DOHH2 (cell line): ENCODE data around the gene ENTPD7.

Experiments
- H3F3A ChIP-seq: fragments of 200-600 bp; sonication (generic), shearing (Covaris generic); 2 replicates; pipeline ENCODE4 v1.6.0; 2016; ENCODE audit warnings: antibody characterized with exemption, mild to moderate bottlenecking; ENCODE audit not compliant: control insufficient read depth, insufficient read depth
- H3K27ac ChIP-seq: fragments of 200-600 bp; sonication (generic); 2 replicates; pipeline ENCODE4 v1.5.1; 2014; ENCODE audit warnings: low read depth, mild to moderate bottlenecking, low read length, moderate library complexity
- H3K27me3 ChIP-seq: fragments of 200-600 bp; sonication (generic); 2 replicates; pipeline ENCODE4 v1.6.1; 2014; ENCODE audit warnings: mild to moderate bottlenecking, low read length, mixed read lengths; ENCODE audit not compliant: control insufficient read depth
- H3K36me3 ChIP-seq: fragments of 200-600 bp; sonication (generic); 2 replicates; pipeline ENCODE4 v1.6.1; 2014; ENCODE audit warnings: mild to moderate bottlenecking, low read length, moderate library complexity, mixed read lengths; ENCODE audit not compliant: control insufficient read depth
- H3K4me1 ChIP-seq: fragments of 200-600 bp; sonication (generic); 2 replicates; pipeline ENCODE4 v1.6.1; 2014; ENCODE audit warnings: mild to moderate bottlenecking, low read length, mixed read lengths; ENCODE audit not compliant: control insufficient read depth
- H3K4me2 ChIP-seq: fragments of 200-600 bp; sonication (generic); 2 replicates; pipeline ENCODE4 v1.6.0; 2014; ENCODE audit warnings: mild to moderate bottlenecking, low read length, moderate library complexity
- H3K4me3 ChIP-seq: fragments of 200-600 bp; sonication (generic); 2 replicates; pipeline ENCODE4 v1.5.1; 2014; ENCODE audit warnings: mild to moderate bottlenecking, low read length, mixed read lengths
- H3K79me2 ChIP-seq: fragments of 200-600 bp; sonication (generic); 2 replicates; pipeline ENCODE4 v1.6.1; 2014; ENCODE audit warnings: mild to moderate bottlenecking, low read length, mixed read lengths; ENCODE audit not compliant: control insufficient read depth
- H3K9me2 ChIP-seq: fragments of 200-600 bp; sonication (generic); replicated peaks from 2 replicates; pipeline ENCODE4 v1.6.1; 2014; ENCODE audit warnings: mild to moderate bottlenecking, low read length, mixed read lengths; ENCODE audit not compliant: control insufficient read depth
- H3K9me3 ChIP-seq: fragments of 200-600 bp; sonication (generic); 2 replicates; pipeline ENCODE4 v1.6.1; 2014; ENCODE audit warnings: antibody characterized with exemption, low read length, mixed read lengths; ENCODE audit not compliant: control insufficient read depth, insufficient read depth
- H4K20me1 ChIP-seq: fragments of 200-600 bp; sonication (generic); 2 replicates; pipeline ENCODE4 v1.6.0; 2014; ENCODE audit warnings: low read depth, mild to moderate bottlenecking, antibody characterized with exemption, low read length, moderate library complexity; ENCODE audit not compliant: control insufficient read depth, insufficient read depth
- EZH2phosphoT487 ChIP-seq: fragments of 200-600 bp; sonication (generic); IDR thresholded peaks from 2 replicates; pipeline ENCODE4 v1.6.1; 2017; ENCODE audit warnings: borderline replicate concordance, mild to moderate bottlenecking, antibody characterized with exemption, low read length, moderate library complexity, mixed read lengths
- TF ChIP-seq, protein P1 (sequence below): fragments of 200-600 bp; sonication (generic); IDR thresholded peaks from one replicate; pipeline ENCODE4 v1.5.1; 2014; ENCODE audit warnings: antibody characterized with exemption, mild to moderate bottlenecking, low read depth, low read length; ENCODE audit not compliant: poor library complexity, severe bottlenecking

Gene ENTPD7

DNA sequence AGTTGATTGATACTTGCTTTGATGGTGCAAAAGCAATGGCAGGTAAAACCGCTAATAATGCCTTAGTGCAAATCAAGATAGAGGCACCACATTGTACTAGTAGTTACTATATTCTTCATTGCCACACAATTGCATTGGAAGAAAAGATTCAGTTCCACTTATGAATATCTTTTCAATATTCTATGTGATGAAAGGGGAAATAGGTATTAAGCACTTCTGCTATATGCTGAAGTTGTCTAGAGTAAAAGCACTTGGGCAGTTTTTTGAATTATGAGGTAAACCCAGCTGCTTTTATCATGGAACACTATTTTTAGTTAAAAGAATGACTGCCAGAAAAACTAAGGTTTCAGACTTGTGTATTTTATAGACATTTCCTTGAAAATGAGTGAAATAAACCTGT lies 15.5 kb downstream of the ENTPD7 start:
- no peaks in the 10 kb centered on the region for H3K9me2 ChIP-seq
- no peak overlapping the region for H3K27ac ChIP-seq
- no peaks in the 10 kb centered on the region for H4K20me1 ChIP-seq
- H3K4me1 ChIP-seq, result no peaks in the 10 kb centered on the region; the same call in 1 of the 2 replicates
- H3K36me3 ChIP-seq, result no peaks in the 10 kb centered on the region
- H3K79me2 ChIP-seq, result no peaks in the 10 kb centered on the region
- no peaks in the 10 kb centered on the region for H3F3A ChIP-seq
- H3K4me2 ChIP-seq, result no peak overlapping the region
- TF ChIP-seq, protein P1, sequence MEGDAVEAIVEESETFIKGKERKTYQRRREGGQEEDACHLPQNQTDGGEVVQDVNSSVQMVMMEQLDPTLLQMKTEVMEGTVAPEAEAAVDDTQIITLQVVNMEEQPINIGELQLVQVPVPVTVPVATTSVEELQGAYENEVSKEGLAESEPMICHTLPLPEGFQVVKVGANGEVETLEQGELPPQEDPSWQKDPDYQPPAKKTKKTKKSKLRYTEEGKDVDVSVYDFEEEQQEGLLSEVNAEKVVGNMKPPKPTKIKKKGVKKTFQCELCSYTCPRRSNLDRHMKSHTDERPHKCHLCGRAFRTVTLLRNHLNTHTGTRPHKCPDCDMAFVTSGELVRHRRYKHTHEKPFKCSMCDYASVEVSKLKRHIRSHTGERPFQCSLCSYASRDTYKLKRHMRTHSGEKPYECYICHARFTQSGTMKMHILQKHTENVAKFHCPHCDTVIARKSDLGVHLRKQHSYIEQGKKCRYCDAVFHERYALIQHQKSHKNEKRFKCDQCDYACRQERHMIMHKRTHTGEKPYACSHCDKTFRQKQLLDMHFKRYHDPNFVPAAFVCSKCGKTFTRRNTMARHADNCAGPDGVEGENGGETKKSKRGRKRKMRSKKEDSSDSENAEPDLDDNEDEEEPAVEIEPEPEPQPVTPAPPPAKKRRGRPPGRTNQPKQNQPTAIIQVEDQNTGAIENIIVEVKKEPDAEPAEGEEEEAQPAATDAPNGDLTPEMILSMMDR, result no peak
- TF ChIP-seq EZH2phosphoT487, result no peak
- H3K9me3 ChIP-seq, result no peaks in the 10 kb centered on the region
- no peaks in the 10 kb centered on the region for H3K27me3 ChIP-seq
- H3K4me3 ChIP-seq, result no peak overlapping the region

DNA sequence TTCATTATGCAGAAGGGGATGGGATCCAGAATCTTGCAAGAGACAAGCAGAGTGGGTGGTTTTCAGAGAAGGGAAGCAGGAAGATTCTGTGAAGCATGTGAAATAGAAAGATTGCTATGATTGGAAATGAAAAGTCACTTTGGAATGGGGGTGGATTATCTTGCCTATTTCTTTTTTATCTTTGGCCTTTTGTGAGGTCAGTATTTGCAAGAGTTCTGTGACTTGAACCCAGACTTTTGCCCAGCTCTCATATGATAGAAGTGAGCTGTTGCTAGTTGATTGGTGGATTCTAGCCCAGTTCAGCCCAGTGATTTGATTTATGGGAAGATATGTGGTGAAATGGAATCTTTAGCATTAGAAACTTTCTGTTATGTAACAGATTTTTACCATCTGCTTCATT lies 17.1 kb downstream of the ENTPD7 start:
- Histone ChIP-seq H3K9me3 (no peaks in the 10 kb centered on the region), H3K79me2 (no peaks in the 10 kb centered on the region), H3K27me3 (no peaks in the 10 kb centered on the region), H3K9me2 (no peaks in the 10 kb centered on the region), H3K4me3 (no peak overlapping the region), H3K36me3 (no peaks in the 10 kb centered on the region), H3F3A (no peaks in the 10 kb centered on the region), H3K27ac (no peak overlapping the region), H3K4me1 (no peaks in the 10 kb centered on the region; the same call in 1 of the 2 replicates), H3K4me2 (no peak overlapping the region), H4K20me1 (no peaks in the 10 kb centered on the region)
- TF ChIP-seq, protein P1, result no peak
- TF ChIP-seq EZH2phosphoT487, result no peak

DNA sequence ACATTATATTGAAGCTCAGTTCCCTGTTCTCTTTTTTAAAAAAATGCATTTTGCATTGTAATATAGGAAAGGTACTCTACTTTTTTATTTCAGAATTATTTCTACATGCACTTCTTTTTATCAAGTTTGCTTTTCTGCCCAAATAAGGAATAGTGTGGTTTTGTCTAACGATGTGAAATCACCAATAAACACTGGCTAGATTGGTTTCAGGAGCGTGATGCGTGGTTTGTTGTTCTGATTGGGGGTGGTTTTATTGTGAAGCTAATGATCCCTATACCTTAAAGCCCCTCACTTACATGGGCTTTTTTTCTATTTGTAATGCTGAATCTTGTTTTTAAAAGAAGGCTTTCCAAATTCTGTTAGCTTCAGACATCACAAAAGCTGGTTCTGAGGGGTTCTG lies 17.6 kb downstream of the ENTPD7 start:
- Histone ChIP-seq H3K4me2 (no peak overlapping the region), H3K4me3 (no peak overlapping the region), H3K27me3 (no peaks in the 10 kb centered on the region), H4K20me1 (no peaks in the 10 kb centered on the region), H3K4me1 (no peaks in the 10 kb centered on the region; the same call in 1 of the 2 replicates), H3F3A (no peaks in the 10 kb centered on the region), H3K27ac (no peak overlapping the region), H3K9me2 (no peaks in the 10 kb centered on the region), H3K9me3 (no peaks in the 10 kb centered on the region), H3K36me3 (no peaks in the 10 kb centered on the region), H3K79me2 (no peaks in the 10 kb centered on the region)
- TF ChIP-seq, protein P1, result no peak
- no peak for TF ChIP-seq EZH2phosphoT487

DNA sequence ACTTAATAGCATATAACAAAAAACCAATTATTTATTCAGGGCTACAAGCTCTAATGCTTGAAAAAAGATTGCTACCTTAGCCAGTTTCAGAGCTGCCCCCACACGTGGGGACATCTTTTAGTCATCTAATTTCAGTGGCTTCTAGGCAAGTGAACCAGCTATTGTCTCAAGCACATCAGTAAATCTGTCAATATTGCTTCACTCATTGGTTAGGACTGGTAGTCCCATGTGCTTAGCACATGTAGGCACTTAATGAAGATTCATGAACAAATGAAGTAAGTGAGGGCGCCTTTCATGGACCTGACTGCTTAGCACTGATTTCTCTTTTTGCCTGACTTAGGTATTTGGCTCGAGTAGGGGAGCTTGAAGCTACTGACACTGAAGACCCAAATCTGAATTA lies 19.6 kb downstream of the ENTPD7 start:
- H4K20me1 ChIP-seq, result no peaks in the 10 kb centered on the region
- H3K4me2 ChIP-seq, result no peak overlapping the region
- no peaks in the 10 kb centered on the region for H3K79me2 ChIP-seq
- no peaks in the 10 kb centered on the region for H3K27me3 ChIP-seq
- H3K4me3 ChIP-seq, result no peak overlapping the region
- no peaks in the 10 kb centered on the region; the same call in 1 of the 2 replicates for H3K4me1 ChIP-seq
- H3K36me3 ChIP-seq, result no peaks in the 10 kb centered on the region
- H3K9me2 ChIP-seq, result no peaks in the 10 kb centered on the region
- H3F3A ChIP-seq, result no peaks in the 10 kb centered on the region
- no peak for TF ChIP-seq EZH2phosphoT487
- TF ChIP-seq, protein P1, result no peak
- H3K27ac ChIP-seq, result no peak overlapping the region
- H3K9me3 ChIP-seq, result no peaks in the 10 kb centered on the region
